PFSK-1 (cell line): ENCODE measurements around the gene RPP14.

Experiments
- FOXP2 ChIP-seq: optimal IDR thresholded peaks from 2 replicates; pipeline ENCODE3; 2011; ENCODE audit warnings: borderline replicate concordance, control low read depth, inconsistent platforms; ENCODE audit not compliant: insufficient read depth; ENCODE audit errors: extremely low read length, extremely low read depth
- POLR2AphosphoS5 ChIP-seq: IDR thresholded peaks from 2 replicates; pipeline ENCODE4 v1.6.1; 2012; ENCODE audit warnings: low read depth, mild to moderate bottlenecking, control low read depth, low read length, moderate library complexity
- REST ChIP-seq, 2 experiments: IDR thresholded peaks; 2 replicates each; pipeline versions ENCODE4 v1.6.1 to v1.8.0; 2011 to 2012; ENCODE audit warnings: low read depth in 2 of 2, low read length in 2 of 2, control low read depth in 1 of 2, inconsistent platforms in 1 of 2, mild to moderate bottlenecking in 1 of 2, moderate library complexity in 1 of 2; ENCODE audit not compliant: insufficient read depth in 1 of 2
- SIN3A ChIP-seq: IDR thresholded peaks from 2 replicates; pipeline ENCODE4 v1.6.1; 2012; ENCODE audit warnings: mild to moderate bottlenecking, low read length, moderate library complexity, borderline replicate concordance; ENCODE audit not compliant: insufficient read depth
- TAF1 ChIP-seq: IDR thresholded peaks from 2 replicates; pipeline ENCODE4 v1.6.1; 2012; ENCODE audit warnings: low read length, control low read depth, borderline replicate concordance; ENCODE audit not compliant: insufficient read depth

Gene RPP14

GRCh38 chr3:58352626-58353025 is 46.6 kb downstream of the RPP14 start:
- TF ChIP-seq TAF1 (no peak), REST (IDR thresholded peaks at IDR 0.05; ENCODE audit: insufficient read depth in 1 of 2, low read depth in 2 of 2, low read length in 2 of 2) (no peak), POLR2AphosphoS5 (no peak), SIN3A (no peak), FOXP2 (no peak)

DNA sequence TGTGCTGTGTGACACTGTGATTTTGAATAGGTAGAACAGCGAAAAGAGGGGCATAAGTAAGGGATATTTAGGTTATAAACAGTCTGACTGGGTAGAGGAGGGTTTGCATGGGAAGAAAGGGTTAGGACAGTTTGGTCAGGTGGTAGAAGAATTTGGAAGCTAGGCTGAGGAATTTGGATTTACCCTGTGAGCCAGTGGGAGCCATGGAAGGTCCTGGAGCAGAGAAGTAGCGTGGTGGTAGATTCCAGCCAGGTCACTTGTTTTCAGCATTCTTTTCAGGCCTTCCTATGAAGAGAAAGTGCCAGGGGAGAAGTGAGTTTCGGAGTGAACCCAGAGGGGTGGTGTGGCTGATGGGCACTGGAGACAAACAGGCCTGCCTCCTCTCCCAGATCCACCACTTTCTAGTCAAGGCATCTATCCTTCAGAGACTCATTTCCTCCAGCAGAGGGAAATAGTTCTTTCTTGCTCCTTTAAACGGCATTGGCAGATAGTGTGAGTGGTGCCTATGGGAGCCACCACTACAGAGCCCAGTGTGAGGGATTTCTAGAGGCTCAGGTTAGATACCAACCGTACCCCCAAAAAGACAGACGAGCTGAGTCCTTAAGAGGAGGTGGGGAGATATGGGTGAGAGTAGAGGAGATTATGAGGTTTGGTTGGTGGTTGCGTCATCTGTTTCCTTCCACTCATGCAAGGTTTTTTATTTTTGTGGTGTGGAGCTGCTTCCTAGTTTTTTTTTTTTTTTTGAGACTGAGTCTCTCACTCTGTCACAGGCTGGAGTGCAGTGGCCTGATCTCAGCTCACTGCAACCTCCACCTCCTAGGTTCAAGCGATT is 47.9 kb downstream of the RPP14 start:
- TF ChIP-seq FOXP2 (no peak), TAF1 (no peak), REST (IDR thresholded peaks at IDR 0.05; ENCODE audit: insufficient read depth in 1 of 2, low read depth in 2 of 2, low read length in 2 of 2) (no peak)

- TF ChIP-seq FOXP2 (no peak), POLR2AphosphoS5 (no peak), SIN3A (no peak)
Measured at GRCh38 chr3:58355179-58355578, 49.1 kb downstream of the RPP14 start.

GRCh38 chr3:58356054-58356453 is 50.0 kb downstream of the RPP14 start:
- no peak for TF ChIP-seq TAF1
- no peak for TF ChIP-seq REST (IDR thresholded peaks at IDR 0.05; ENCODE audit: insufficient read depth in 1 of 2, low read depth in 2 of 2, low read length in 2 of 2)
- no peak for TF ChIP-seq POLR2AphosphoS5
- TF ChIP-seq FOXP2: no peak
- no peak for TF ChIP-seq SIN3A

DNA sequence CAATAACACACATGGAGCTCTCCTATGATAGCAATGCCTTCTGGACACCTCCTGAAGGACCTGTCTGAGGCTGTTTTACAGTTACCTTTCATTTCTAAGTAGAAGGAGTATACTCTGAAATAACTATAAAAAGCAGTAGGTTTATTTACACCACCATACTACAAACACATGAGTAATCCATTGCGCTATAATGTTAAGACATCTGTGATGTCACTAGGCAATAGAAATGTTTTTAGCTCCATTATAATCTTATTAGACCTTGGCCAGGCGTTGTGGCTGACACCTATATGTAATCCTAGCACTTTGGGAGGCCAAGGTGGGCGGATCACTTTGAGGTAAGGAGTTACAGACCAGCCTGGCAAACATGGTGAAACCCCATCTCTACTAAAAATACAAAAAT is 51.4 kb downstream of the RPP14 start:
- TF ChIP-seq POLR2AphosphoS5: no peak
- no peak for TF ChIP-seq TAF1
- no peak for TF ChIP-seq REST (IDR thresholded peaks at IDR 0.05; ENCODE audit: insufficient read depth in 1 of 2, low read depth in 2 of 2, low read length in 2 of 2)
- no peak for TF ChIP-seq FOXP2
- no peak for TF ChIP-seq SIN3A
